ENCODE measurements around the gene TTC7B.

TTC7B gene

GRCh38 chr14:90576981-90577660 is 239.1 kb downstream of the TTC7B start:
- DNase-seq (ENCODE audit: low read depth, low spot score) = no peak

GRCh38 chr14:90576581-90576980 is 239.6 kb downstream of the TTC7B start:
- no peak for DNase-seq (ENCODE audit: low read depth, low spot score)

GRCh38 chr14:90575781-90576180 is 240.4 kb downstream of the TTC7B start:
- no peak for DNase-seq (ENCODE audit: low read depth, low spot score)

- no peak for DNase-seq (ENCODE audit: low read depth, low spot score)
These were observed 240.9 kb downstream of the TTC7B start for GRCh38 chr14:90575336-90575735.

- no peak for DNase-seq (ENCODE audit: low read depth, low spot score)
These were observed 241.8 kb downstream of the TTC7B start for GRCh38 chr14:90574188-90575131.

GRCh38 chr14:90573385-90574105 is 242.7 kb downstream of the TTC7B start:
- DNase-seq (ENCODE audit: low read depth, low spot score) = no peak

GRCh38 chr14:90572441-90573150 is 243.6 kb downstream of the TTC7B start:
- no peak for DNase-seq (ENCODE audit: low read depth, low spot score)

GRCh38 chr14:90571149-90571947 is 244.9 kb downstream of the TTC7B start:
- no peak for DNase-seq (ENCODE audit: low read depth, low spot score)

- no peak for DNase-seq (ENCODE audit: low read depth, low spot score)
These were observed 245.8 kb downstream of the TTC7B start for GRCh38 chr14:90570461-90570860.

- DNase-seq (ENCODE audit: low read depth, low spot score) = no peak
These were observed 246.4 kb downstream of the TTC7B start for GRCh38 chr14:90569606-90570387.

- no peak for DNase-seq (ENCODE audit: low read depth, low spot score)
These were observed 247.0 kb downstream of the TTC7B start for GRCh38 chr14:90569201-90569600.

GRCh38 chr14:90568405-90568804 is 247.8 kb downstream of the TTC7B start:
- DNase-seq (ENCODE audit: low read depth, low spot score) = peak; percentile 71

- peak; percentile 53 for DNase-seq (ENCODE audit: low read depth, low spot score)
These were observed 248.2 kb downstream of the TTC7B start for GRCh38 chr14:90567991-90568390.

GRCh38 chr14:90567191-90567590 is 249.0 kb downstream of the TTC7B start:
- DNase-seq (ENCODE audit: low read depth, low spot score) = no peak

GRCh38 chr14:90566481-90566880 is 249.7 kb downstream of the TTC7B start:
- no peak for DNase-seq (ENCODE audit: low read depth, low spot score)

- DNase-seq (ENCODE audit: low read depth, low spot score) = no peak
These were observed 251.7 kb downstream of the TTC7B start for GRCh38 chr14:90564496-90564895.

- DNase-seq (ENCODE audit: low read depth, low spot score) = no peak
These were observed 253.6 kb downstream of the TTC7B start for GRCh38 chr14:90562652-90563051.

GRCh38 chr14:90561920-90562319 is 254.3 kb downstream of the TTC7B start:
- DNase-seq (ENCODE audit: low read depth, low spot score) = no peak

GRCh38 chr14:90560991-90561390 is 255.2 kb downstream of the TTC7B start:
- DNase-seq (ENCODE audit: low read depth, low spot score) = no peak

- no peak for DNase-seq (ENCODE audit: low read depth, low spot score)
These were observed 255.7 kb downstream of the TTC7B start for GRCh38 chr14:90560558-90560957.
